ENCODE measurements around the gene CHIT1. TPM values are rescaled to one million over a fixed set of nuclear protein-coding genes. Genes with fewer than 3 reads are reported as not detected.
"Not testable (repeated sequence)": the region's sequence is repeated elsewhere in the genome, so short reads cannot be mapped to it uniquely, and the experiment has no call there.

CHIT1 gene
- total RNA-seq, 4 donors from 2014 or later: 0.45 to 9.0 (median 1.2) TPM; not detected in 1

GRCh38 chr1:203265541-203265940, 36.1 kb upstream of the CHIT1 start:
- Histone ChIP-seq H3K36me3 (no peaks in the 10 kb centered on the region), H3K9me3 (no peaks in the 10 kb centered on the region), H3K27me3 (no peaks in the 10 kb centered on the region), H3K4me3 (replicated peaks in 1 of 3) (no peak overlapping the region), H3K27ac (no peak overlapping the region), H3K4me1 (peaks cover 4 to 20% of the 10 kb centered on the region in 2 donors)
- no peak for DNase-seq
- intact Hi-C loops (cut with DNase I): no loop called here
- WGBS, 2 donors: 63 to 73% methylated on average over 4 of the region's 4 CpGs
- TF ChIP-seq CTCF (IDR thresholded peaks at IDR 0.05) (no peak), POLR2A (IDR thresholded peaks at IDR 0.05) (no peak)

- intact Hi-C loops (cut with DNase I): no loop called here
- TF ChIP-seq CTCF (IDR thresholded peaks at IDR 0.05) (no peak), POLR2A (IDR thresholded peaks at IDR 0.05) (no peak)
- no peak for DNase-seq
Observed at GRCh38 chr1:203264052-203264501, 34.6 kb upstream of the CHIT1 start.

GRCh38 chr1:203263496-203263895, 34.0 kb upstream of the CHIT1 start:
- no peak overlapping the region for H3K27ac ChIP-seq
- no peak for DNase-seq

More at GRCh38 chr1:203264052-203264501, 34.6 kb upstream of the CHIT1 start:
- H3K36me3 ChIP-seq: no peaks in the 10 kb centered on the region
- 69 to 89% methylated on average over 6 of the region's 6 CpGs for WGBS, 2 donors
- no peaks in the 10 kb centered on the region for H3K27me3 ChIP-seq
- no peak overlapping the region for H3K4me3 ChIP-seq (replicated peaks in 1 of 3)
- H3K4me1 ChIP-seq: peaks cover 4 to 12% of the 10 kb centered on the region in 2 donors
- no peak overlapping the region for H3K27ac ChIP-seq
- no peaks in the 10 kb centered on the region for H3K9me3 ChIP-seq

GRCh38 chr1:203256636-203257035, 27.2 kb upstream of the CHIT1 start:
- H3K27me3 ChIP-seq; DNase-seq; H3K36me3 ChIP-seq; H3K4me3 ChIP-seq (replicated peaks in 1 of 3); intact Hi-C loops (cut with DNase I); H3K9me3 ChIP-seq; H3K4me1 ChIP-seq; H3K27ac ChIP-seq: not testable (repeated sequence)
- 90 to 97% methylated on average over 4 to 9 of the region's 9 CpGs for WGBS, 2 donors

More at GRCh38 chr1:203263496-203263895, 34.0 kb upstream of the CHIT1 start:
- peaks cover 4 to 6% of the 10 kb centered on the region in 2 donors for H3K4me1 ChIP-seq
- WGBS, 2 donors: 69 to 79% methylated on average over 10 of the region's 10 CpGs
- no peaks in the 10 kb centered on the region for H3K9me3 ChIP-seq
- H3K27me3 ChIP-seq: no peaks in the 10 kb centered on the region
- TF ChIP-seq POLR2A (IDR thresholded peaks at IDR 0.05): no peak
- no peak for TF ChIP-seq CTCF (IDR thresholded peaks at IDR 0.05)
- H3K4me3 ChIP-seq (replicated peaks in 1 of 3): no peak overlapping the region
- intact Hi-C loops (cut with DNase I): no loop called here
- no peaks in the 10 kb centered on the region for H3K36me3 ChIP-seq

GRCh38 chr1:203254782-203255181, 25.3 kb upstream of the CHIT1 start:
- H3K36me3 ChIP-seq; H3K27me3 ChIP-seq; intact Hi-C loops (cut with DNase I); H3K9me3 ChIP-seq; H3K27ac ChIP-seq; DNase-seq; H3K4me1 ChIP-seq; H3K4me3 ChIP-seq (replicated peaks in 1 of 3): not testable (repeated sequence)

- H3K9me3 ChIP-seq: no peaks in the 10 kb centered on the region
- intact Hi-C loops (cut with DNase I): no loop called here
- no peak overlapping the region for H3K27ac ChIP-seq
- DNase-seq: no peak
- H3K36me3 ChIP-seq: no peaks in the 10 kb centered on the region
- no peaks in the 10 kb centered on the region for H3K27me3 ChIP-seq
- no peak overlapping the region for H3K4me3 ChIP-seq (replicated peaks in 1 of 3)
- no peaks in the 10 kb centered on the region for H3K4me1 ChIP-seq
- WGBS, 2 donors: 70 to 74% methylated on average over 3 of the region's 3 CpGs
- TF ChIP-seq POLR2A (IDR thresholded peaks at IDR 0.05) (no peak), CTCF (IDR thresholded peaks at IDR 0.05) (no peak)
Observed at GRCh38 chr1:203252678-203253077, 23.2 kb upstream of the CHIT1 start.
